H1 (cell line): ENCODE measurements around the gene FKBP2. TPM values are rescaled to one million over a fixed set of nuclear protein-coding genes. Genes with fewer than 3 reads are reported as not detected.

Experiments
- CHD1 ChIP-seq: IDR thresholded peaks from 2 replicates; pipeline ENCODE4 v1.6.1; 2012; ENCODE audit warnings: low read depth, low read length, improper control_type of control experiment
- GABPA ChIP-seq: IDR thresholded peaks from 2 replicates; pipeline ENCODE4 v1.6.1; 2011; ENCODE audit warnings: mild to moderate bottlenecking, low read length, moderate library complexity, borderline replicate concordance; ENCODE audit not compliant: insufficient read depth
- KDM5A ChIP-seq: fragments of 200-600 bp; IDR thresholded peaks from 2 replicates; pipeline ENCODE4 v1.7.1; 2012; ENCODE audit warnings: mild to moderate bottlenecking, low read length, inconsistent platforms, mixed read lengths
- MAFK ChIP-seq: IDR thresholded peaks from 2 replicates; pipeline ENCODE4 v1.6.1; 2012; ENCODE audit warnings: low read depth, mild to moderate bottlenecking, improper control_type of control experiment, low read length
- NANOG ChIP-seq: IDR thresholded peaks from 2 replicates; pipeline ENCODE4 v1.6.1; 2011; ENCODE audit warnings: low read length, low read depth, mild to moderate bottlenecking, inconsistent platforms; ENCODE audit not compliant: insufficient read depth, poor library complexity, severe bottlenecking
- NRF1 ChIP-seq: IDR thresholded peaks from 2 replicates; pipeline ENCODE4 v1.6.1; 2011; ENCODE audit warnings: mild to moderate bottlenecking, low read depth, low read length, improper control_type of control experiment
- POU5F1 ChIP-seq: IDR thresholded peaks from 2 replicates; pipeline ENCODE4 v1.6.1; 2011; ENCODE audit warnings: low read depth, mild to moderate bottlenecking, low read length, moderate library complexity
- RAD21 ChIP-seq, 2 experiments: IDR thresholded peaks in 1 of 2; conservative IDR thresholded peaks in 1 of 2; 2 replicates each; pipeline ENCODE4 v1.6.1; 2011; ENCODE audit warnings: low read depth in 2 of 2, low read length in 2 of 2, improper control_type of control experiment in 1 of 2, inconsistent platforms in 1 of 2, mild to moderate bottlenecking in 1 of 2, moderate library complexity in 1 of 2
- SAP30 ChIP-seq: fragments of 300-600 bp; sonication (generic); IDR thresholded peaks from 2 replicates; pipeline ENCODE4 v1.7.1; 2012; ENCODE audit warnings: low read length, moderate library complexity, mild to moderate bottlenecking, inconsistent platforms; ENCODE audit not compliant: insufficient read depth, insufficient replicate concordance
- SP2 ChIP-seq: IDR thresholded peaks from 2 replicates; pipeline ENCODE4 v1.6.1; 2012; ENCODE audit warnings: mild to moderate bottlenecking, low read length, inconsistent platforms
- SRF ChIP-seq: IDR thresholded peaks from 2 replicates; pipeline ENCODE4 v1.6.1; 2011; ENCODE audit warnings: mild to moderate bottlenecking, low read depth, low read length, moderate library complexity
- polyA plus RNA-seq, 7 experiments: library from polyadenylated mRNA; depleted of rRNA in 3 of 7; stranded (reverse) in 5 of 7; unstranded in 2 of 7; fragments of >200 nt in 5 of 7; fragments of 200-250 nt in 2 of 7; gene quantifications; 1 replicate in 5 of 7; 2 replicates in 1 of 7; 4 replicates in 1 of 7; pipeline versions ENCODE4 v1.2.1 to v1.2.3, GENCODE V29; 2011 to 2013; ENCODE audit warnings: missing spikeins in 2 of 7, mixed read lengths in 2 of 7
- total RNA-seq: library from RNA; stranded (reverse); fragmentation: NEBNext Ultra II Directional; extraction: Animal tissue kit (Norgen Biotek cat#: 25700); gene quantifications from 2 replicates; pipeline ENCODE4 v1.2.1, GENCODE V29; 2021

FKBP2 gene
- total and polyA plus RNA-seq, 2 of the 8 experiments (the other 6 are each of a cell fraction or from before 2014, with no cell fraction given): 41.7 to 52.5 TPM

DNA sequence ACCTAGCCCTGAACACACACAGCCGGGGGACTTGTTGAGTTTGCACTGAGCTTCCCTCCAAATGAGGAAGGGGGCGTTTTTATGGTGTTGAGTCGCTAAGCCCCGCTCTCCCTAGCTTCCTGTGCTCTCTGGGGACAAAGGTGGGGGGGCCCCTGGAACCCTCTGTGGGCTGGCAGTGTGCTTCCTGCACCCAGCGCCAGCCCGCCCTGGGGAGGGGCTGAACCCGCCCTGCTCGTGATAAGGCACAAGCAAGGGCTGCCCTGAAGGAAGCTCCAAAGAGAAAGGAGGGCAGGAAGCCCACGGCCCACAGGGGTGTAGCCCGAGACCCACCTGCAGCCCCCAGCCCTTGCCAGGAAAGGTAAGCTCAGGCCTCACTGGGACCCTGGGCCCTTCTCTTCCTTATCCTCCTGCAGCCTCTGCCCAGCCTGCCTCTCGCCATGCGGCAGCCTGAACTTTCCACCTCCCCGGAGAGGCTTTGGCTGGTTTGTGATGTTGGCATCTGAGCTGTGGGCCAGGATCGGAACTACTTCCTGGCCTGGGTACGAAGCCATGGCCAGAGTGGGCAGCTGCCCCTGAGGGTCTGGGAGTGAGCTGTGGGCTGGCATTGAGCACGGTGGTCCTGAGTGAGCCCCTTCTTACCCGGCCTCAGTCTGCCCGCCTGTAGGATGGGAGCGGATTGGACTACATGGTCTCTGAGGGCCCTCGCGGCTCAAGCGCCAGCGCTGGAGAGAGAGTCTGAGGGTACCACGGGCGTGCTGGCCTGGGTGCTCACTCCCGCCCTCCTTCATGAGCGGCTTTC lies 34.2 kb upstream of the FKBP2 start, which contains the start of gene FERMT3 (continued):
- TF ChIP-seq NRF1 (no peak), MAFK (no peak), POU5F1 (no peak), SAP30 (no peak), NANOG (no peak), GABPA (no peak), SP2 (no peak), KDM5A (no peak), RAD21 (IDR thresholded peaks at IDR 0.05 in 1 of 2, conservative IDR thresholded peaks at IDR 0.05 in 1 of 2; ENCODE audit: low read depth in 2 of 2, low read length in 2 of 2) (no peak), SRF (no peak), CHD1 (no peak)
